T-helper 2 cell (primary cell): ENCODE results near the gene RAD51B.

Source experiments
- DNase-seq, 5 experiments: peaks; one replicate each; pipeline versions ENCODE4 v3.0.0 to v3.0.0-alpha.2; 2012 to 2022

RAD51B gene

DNA sequence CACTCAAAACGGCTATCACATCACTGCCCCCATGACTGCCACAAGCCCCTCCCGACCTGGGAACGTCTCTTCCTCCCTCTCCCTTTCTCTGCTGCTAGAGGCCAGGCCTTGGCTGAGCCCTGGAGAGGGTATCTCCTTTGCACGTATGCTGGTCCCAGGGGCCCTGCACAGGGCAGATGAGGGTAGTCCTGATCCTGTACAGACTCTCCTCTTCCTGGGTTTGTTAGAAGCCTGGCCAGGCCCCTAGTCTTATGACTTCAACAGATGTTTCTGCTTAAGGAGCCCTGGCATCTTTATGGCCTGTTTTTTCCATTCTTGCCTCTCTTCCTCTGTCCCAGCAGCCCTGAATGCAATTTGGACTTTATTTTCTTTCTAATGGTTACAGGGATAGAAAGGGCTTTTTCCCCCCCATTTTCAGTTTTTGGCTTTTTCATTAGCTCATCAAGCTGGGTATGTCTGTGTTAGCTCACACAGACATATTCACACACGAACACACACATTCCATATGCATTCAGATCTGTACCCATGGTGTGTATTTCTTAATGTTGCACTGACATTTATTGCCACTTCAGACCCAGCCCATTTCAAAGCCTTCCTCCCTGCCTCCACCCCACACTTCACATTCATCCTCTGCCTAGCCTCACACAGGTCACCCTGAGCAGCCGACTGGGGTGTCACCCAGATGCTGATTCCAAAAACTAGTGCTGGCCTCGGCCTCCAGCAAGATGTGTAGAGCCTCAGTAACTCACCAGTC, 770.0 kb downstream of the RAD51B start:
- no peak for DNase-seq

DNA sequence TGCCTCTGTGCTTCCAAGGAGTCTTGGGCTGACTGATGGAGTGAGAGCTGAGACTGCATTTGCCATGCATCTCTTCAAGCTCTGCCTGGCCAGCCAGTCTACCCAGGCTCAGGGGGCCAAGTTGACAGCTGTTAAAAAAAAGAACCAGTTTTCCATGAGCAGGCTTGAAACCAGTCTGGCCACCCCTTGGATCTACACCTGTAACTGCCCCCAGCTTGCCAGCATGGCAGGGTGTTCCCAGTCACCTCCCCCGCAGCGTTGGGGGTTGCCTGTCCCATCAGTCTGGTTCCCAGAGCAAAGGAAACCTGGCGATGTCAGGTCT, 770.6 kb downstream of the RAD51B start:
- DNase-seq = no peak

DNA sequence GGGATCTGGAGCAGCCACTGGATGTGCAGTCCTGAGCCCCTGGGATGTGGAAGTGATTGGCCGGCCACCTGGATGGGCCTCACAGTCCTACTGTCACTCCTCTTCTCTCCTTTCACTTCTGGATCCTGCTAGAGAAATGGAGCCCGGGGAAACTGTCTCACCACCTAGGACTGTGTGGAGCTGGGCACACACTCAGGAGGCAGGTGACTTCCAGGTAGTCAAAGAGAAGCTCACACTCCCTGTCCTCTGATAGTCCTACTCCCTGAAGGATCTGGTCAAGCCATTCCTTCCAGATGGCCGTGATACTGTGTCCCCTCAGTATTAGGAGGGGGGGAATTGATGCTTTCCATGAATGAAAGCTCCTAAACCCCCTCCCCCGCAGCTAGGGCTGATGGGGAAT, 772.2 kb downstream of the RAD51B start:
- DNase-seq = no peak

DNA sequence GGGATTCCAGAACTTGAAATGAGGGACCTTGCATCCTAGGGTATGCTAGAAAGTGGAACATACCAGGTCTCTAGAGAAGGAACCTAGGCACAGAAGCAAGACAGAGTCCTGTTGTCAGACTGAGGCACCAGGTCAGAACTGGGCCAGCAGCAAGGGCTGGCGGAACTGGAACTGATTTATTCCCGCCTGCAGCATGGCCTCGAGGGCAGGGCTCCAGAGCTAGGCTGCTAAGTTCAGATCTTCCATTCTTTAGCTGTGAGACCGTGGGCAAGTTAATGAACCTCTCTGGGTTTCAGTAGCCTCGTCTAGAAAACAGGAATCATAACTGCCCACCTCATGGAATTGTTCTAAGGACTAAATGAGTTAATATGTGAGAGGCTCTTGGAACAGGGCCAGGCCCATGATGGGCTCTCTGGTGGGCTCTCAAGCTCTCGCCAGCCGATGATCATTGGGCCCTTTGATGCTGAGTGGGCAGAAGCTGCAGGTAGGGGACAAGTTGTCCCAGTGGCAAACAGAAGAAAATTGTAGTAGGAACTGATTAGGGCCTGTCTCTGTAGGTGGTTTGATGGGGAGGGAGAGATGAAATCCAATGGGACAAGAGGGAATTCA, 773.5 kb downstream of the RAD51B start:
- DNase-seq = no peak

DNA sequence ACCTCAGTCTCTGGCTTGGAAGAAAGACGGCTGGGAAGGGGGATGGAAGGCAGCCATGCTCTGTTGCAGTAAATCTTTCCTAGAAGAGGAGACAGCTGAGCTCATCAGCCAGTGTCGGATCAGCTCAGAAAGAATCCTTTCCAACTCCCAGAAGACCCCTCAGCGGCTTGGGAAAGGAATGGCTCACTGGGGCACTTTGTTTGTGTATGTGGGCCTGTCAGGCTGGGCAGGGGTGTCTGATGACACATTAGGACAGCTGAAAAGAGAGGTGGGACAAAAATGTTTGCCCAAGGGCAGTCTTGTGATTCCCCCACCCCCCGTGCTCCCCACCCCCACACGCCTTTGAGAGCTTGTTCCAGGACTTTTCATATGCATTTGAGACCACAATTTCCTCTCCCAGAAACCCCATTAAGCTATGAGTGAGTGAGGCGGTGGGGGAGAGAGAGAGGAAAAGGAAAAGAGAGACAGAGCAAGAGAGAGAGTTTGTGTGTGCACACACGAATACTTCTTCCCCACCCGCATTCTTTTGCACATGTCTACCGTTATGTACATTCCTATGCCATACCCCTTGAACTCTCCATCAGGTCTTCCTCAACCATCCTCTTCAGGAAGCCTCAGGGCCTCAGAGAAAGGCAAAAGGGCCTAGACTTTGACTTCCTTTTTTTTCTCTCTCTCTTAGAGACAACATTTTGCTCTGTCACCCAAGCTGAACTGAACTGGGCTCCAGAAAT, 774.4 kb downstream of the RAD51B start:
- DNase-seq = no peak

DNA sequence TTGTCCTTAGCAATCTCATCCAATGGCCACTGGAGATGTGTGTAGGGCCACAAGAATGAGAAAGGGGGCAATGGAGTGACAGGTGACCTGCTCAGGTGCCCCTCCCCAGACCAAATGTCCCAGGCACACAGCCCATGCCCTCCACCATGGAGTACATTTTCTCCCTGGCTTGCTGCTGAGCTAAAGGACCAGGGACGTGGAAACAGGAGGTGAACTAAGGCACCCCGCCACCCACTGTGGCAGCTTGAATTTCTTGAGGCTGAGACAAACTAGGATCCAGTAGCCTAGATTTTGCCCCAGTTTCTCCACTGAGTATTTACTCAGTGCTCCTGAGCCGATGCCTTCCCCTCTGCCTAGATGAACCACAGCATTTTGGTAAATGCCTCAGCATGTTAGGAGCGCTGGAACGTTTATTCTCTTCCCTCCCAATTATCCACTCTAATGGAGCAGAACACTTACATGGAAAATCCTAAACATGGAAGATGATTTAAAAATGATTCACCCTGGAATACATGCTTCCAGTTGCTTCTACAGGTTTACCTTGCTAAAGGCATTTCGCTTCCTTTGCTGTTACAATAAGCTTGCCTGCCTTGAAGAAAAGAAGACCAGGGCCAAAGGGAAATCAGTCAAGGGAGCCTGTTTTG, 775.3 kb downstream of the RAD51B start:
- DNase-seq = no peak

DNA sequence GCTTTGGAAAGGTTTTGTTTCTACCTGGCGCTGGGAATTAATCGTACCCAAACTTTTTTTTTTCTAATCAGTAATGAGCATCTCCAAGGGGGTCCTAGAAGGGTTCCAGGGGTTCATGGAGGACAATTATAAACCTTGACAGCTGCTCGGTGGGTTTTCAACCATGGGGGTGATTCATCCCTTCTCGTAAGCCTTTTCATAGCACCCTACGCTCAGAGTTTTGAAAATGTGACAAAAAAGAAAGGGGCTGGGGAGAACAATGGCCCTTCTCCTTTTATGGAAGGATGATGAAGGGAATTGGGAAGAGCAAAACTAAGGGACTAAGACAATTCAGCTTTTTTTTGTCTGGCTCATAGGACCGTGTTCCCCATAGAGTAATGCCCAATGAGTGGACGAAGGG, 776.6 kb downstream of the RAD51B start:
- DNase-seq = no peak

DNA sequence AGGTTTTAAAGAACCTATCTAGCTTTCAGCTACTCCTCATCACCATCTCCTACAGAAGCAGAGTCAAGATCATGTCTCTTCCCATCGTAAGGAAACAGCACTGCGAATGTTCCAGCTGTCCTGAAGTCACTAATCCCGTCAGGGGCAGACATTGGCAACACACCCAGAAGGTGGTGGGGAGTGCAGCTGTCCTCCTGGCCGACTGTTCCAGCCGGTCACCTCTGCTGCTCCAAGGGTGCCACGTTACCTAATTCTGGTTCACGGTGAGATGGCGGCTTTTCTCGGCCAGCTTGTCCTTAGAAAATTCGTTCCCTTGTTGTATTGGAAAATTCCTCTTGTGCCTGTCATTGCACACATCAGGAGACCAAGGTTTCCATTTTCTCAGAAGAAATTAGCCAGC, 777.1 kb downstream of the RAD51B start:
- no peak for DNase-seq

DNA sequence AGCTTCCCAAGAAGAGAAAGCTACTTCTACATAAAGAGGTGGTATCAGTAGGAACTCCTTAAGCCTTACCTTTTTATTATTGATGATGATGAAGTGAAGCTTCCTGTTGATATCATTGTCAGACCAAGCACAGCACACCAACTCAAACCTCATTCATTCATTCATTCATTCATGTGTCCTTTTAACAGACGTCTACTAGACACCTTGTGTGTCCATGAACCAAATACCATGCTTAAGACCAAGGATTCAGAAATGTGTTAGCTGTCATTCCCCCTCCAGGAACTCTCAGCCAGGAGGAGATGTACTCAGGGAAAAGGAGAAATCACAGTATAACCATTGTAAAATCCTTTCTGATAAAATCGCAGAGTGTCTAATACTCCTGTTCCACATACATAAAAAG, 778.5 kb downstream of the RAD51B start:
- no peak for DNase-seq

DNA sequence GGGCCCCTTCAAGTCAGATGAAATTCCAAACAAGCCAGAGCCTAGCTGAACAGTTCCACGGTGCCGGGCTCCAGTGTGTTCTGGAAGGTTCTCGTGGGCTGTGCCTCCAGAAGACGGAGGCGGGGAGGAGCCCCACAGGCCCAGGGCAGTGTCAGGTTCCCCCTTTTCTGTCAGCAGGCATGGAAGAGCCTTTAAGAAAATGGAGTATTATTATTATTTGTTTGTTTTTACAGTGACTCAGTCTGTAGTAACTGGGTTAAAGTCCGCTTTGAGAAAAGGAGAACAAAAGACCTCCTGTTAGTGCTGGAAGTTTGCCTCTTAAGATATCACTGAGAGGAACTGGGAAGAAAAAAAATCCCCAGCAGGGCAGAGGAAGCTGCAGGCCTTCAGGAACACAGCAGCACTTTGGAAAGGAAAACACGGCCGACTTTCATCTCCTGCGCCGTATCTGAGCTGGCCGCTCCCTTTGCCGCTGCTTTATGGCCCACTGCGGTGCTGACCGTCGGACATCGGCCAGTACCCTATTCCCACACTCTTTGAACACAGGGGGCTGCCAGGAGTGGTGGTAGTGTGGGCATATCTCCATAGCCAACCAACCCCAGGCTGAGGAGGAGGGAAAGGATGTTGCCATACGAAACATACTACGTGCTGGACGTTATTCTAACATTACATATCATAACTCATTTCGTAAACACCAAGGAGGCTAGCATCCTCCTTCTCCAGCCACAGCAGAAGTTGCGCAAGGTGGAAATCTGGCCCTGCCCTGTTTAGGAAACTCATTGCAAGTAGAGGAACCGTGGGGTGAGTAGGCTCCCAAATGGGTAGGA, 779.3 kb downstream of the RAD51B start:
- DNase-seq = no peak

DNA sequence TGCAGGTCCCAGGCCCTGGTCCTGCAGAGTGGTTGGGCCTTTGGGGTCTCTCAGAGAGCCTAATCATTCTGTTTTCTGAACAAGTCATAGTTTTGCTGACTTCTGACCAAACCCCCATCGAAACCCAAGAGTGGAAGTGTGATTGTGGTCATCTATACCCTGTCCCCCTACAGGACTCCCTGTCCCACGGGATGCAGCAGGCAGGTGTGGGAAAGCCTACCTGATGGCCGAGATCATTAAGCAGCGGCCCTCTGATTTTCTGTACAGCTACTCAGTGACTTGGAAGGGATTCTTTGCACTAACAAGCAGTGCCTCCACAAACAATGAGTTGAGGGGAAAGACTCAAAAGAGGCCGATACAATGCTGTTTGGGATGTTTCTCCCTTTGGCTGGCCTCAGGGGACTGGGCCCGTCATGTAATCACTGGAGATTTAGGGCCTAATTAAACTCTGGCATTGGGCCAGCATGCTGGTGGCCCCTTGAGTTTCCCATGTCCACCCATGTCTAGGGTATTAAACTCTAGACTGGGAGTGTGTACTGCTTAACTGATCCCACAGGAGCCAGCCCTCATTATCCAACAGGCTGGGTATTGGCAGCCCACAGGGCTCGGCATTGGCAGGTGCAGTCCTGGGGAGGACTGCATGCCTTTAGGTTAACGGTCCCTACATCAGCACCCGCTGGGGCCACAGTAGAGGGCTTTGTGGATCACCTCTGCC, 780.5 kb downstream of the RAD51B start:
- no peak for DNase-seq

DNA sequence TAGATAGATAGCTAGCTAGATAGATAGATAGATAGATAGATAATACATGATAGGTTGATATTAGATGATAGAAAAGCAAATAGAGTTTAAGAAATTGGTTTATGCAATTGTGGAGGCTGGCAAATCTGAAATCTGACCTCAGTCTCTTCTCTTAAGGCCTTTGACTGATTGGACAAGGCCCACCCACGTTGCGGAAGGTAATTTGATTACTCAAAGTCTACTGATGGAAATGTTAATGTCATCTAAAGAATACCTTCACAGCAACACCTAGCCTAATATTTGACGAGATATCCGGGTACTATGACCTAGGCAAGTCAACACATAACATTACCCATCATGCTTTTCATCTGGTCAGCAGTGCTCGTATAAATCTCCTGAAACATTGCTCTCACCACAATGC, 782.9 kb downstream of the RAD51B start:
- no peak for DNase-seq

DNA sequence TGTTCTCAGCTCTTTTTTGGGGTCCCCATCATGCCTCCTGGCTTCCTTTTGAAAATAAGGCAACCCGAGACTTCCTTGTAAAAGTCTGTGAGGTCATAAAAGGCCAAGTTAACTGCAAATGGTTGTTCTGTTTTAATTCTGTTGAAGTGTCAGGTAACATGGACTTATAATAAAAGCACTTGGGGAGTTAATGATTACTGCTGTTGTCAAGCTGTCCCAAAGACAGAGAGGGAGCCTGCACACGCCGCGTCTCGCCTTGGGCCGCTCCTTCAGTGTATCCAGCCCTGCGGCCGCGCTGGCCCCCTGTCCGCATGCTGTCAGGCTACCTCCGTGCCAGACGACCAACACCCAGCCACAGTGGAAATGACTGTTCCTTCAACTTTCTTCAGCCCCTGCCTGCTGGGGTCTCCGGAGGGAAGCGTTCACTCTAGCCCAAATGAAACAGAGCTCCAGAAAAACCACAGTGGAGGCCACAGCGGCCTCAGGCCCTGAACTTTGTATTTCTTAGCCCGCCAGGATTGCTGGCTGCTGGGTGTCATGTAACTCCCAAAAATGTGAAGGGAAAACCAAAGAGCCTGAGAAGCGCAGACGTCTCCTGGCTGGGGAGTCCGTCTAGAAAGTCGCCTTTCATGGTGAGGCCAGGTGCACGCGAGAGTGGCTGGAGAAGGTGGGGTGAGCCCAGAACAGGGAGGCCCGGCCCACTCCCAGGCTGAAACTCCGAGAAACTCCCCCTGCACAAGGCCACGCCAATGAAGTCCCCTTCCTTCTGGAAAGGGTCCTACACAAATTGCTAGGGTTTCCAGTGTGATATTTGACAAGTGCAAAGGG, 784.2 kb downstream of the RAD51B start:
- no peak for DNase-seq

DNA sequence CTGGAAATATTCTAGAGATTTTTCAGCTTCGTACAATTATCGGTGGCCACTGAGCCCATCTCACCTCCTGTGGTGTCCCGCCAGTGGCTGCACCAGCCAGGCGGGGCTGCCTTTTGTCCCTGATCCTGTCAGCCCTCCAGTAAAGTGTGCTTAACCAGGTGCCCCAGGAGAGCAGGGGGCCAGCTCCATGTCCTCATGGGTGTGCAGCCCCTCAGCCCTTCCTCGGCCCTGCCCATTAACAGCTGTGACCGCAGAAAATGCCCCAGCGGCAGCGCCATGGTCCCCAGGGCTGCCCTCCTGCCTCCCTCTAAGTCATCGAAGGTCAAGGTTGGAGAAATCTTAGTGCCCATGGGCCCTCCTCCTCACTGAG, 784.8 kb downstream of the RAD51B start:
- no peak for DNase-seq

DNA sequence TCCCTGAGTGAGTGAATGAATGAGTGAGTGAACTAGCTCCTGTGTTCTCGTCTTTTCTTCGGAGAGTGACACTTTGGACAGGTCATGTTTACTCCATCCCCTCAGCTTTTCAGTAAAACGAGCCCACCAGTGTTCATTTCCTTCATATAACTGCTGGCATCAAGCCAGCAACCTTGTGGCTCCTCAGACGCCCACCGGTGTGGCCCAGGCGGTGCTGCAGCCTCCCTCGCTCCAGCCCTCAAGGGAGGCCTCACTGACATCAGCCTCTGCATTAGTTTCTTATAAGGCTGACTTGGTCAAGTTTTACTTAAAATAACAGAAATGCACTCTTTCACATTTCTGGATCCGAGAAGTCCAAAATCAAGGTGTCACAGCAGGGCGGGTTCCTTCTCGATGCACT, 785.2 kb downstream of the RAD51B start:
- DNase-seq = no peak

DNA sequence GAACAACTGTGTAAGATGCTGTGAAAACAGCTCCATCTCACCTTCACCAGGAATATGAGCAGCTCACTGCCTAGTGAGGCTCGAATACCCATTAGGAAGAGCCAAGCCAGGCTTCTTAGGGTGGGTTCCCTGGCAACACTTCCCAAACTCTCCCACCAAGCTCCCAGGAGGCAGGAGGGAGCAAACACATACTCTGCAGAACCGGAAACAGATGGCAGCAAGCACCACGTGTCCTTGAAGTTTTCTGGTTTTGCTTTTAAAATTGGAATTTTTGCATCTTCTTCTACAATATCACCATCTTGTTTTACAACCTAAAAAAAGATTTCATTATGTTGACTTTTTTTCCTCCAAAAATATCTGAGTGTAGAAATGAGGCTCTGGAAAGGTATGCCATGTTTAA, 786.6 kb downstream of the RAD51B start:
- no peak for DNase-seq

DNA sequence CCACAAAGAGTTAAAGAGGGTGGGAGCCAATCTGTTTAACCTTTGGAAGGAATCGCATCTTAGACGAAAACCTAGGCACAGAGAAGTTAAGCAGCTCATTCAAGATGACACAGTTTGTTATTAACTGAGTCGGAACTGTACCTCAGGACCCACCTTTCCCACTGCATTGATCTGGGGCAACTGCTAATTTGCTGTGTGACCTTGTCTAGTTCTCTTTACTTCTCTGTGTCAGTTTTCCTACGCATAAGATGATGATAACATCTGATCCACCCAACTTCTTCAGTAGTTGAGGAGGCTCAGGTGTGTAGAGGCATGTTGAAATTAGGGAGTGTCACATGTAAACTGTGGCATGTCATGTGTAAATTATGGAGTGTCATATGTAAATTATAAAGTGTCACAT, 787.1 kb downstream of the RAD51B start:
- DNase-seq = no peak

DNA sequence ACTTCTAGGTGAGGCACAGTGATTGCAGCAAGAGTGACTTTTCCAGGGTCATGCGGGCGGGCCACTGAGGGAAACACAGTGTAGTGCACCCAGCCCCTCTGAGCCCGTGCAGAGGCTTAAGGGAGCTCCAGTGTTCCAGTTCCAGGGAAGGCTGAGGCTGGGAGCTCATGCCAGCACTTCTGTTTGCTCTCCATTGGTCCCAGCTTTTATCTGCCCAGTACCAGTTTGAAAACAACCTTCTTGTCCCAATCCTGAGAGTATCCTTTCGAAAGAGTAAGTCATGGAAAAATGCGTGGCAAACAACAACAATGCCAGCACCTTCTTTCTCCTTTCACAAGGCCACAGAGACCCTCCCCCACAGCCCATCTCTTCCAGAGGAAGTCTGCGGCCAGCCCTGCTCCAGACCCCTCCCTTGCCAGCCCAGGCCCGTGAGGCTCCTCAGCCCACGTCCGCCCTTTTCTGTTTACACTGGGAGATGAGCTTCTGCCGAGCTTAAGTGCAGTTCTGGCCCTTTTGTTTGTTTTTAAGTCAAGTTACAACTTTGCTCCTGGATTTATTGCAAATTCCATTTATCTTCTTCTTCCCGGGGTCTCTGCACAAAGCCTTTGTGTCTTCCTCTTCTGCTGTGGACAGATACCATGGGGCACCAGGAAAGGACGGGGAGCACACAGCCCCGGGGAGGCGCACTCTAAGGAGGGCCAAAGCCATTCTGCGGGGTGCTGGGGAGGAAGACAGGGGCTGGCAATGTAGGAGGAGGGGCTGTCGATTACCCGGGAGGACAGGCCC, 787.7 kb downstream of the RAD51B start:
- no peak for DNase-seq

DNA sequence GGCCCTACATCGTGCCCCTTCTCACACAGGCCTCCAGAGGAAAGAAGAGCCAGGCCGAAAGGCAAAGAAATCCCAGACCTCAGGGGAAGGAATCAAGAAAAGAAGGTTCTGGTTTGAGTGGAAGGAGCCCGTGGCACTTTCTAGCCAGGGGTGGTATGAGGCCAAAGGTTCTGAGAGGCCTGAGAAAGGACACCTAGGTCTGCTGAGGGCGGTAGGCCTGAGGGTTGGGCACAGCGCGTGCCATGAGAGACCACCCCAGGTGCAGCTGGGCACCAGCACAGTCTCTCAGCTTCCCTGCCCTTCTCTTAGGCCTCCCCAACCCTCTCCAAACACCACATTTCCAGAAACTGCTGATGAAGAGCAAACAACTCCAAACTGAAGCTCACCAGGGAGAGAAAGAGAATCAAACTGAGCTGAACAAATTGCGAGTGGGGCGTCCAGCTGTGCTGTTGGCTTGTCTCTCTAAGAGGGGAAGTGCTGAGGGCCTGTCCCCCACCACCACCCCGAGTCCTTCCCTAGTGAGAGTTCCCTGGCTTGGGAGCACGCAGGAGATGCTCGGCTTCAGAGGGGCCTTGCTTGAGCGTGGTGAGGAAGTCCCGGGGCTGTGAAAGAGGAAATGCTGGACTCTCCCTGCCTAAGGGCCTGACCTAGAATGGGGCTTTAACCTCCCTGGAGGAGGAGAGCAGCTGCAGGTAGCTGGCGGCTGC, 788.4 kb downstream of the RAD51B start:
- DNase-seq = no peak

DNA sequence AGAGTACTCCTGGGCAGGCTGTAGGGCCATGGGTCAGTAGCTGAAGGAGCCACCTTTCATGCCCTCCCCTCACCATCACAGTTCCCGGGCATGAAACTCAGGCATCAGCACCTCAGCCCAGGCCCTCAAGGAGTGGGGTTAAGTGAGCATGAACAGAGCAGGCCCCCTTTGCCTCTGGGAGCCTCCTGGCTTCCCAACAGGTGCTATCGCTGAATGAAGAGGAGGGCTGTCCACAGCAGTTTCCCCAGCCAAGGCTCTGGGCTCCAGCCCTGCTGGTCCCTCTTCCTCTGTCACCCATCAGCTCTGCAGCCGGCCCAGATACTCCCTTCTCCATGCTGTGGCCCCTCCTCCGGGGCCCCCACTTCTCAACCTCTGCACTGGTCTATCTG, 789.0 kb downstream of the RAD51B start:
- DNase-seq = no peak
